Transverse colon (tissue), 4 donors: ENCODE data around the gene NR3C2. TPM values are rescaled to one million over a fixed set of nuclear protein-coding genes. Genes with fewer than 3 reads are reported as not detected.

Experiments
- DNase-seq: peaks from one replicate; pipeline ENCODE4 v3.0.0-alpha.2; 2019
- H3K27ac ChIP-seq, 4 donors: fragments of 200-600 bp; sonication (generic); 2 replicates each; pipeline ENCODE4 v1.5.1; 2016 to 2018; ENCODE audit warnings: inconsistent platforms in 4 of 4
- H3K27me3 ChIP-seq: fragments of 200-600 bp; sonication (generic); 2 replicates; pipeline ENCODE4 v1.5.1; 2017; ENCODE audit warnings: inconsistent platforms
- H3K36me3 ChIP-seq, 4 donors: fragments of 200-600 bp; sonication (generic); 2 replicates each; pipeline ENCODE4 v1.5.1; 2017 to 2019; ENCODE audit warnings: inconsistent platforms in 4 of 4
- H3K4me1 ChIP-seq, 4 donors: fragments of 200-600 bp; sonication (generic); 2 replicates each; pipeline ENCODE4 v1.5.1; 2017 to 2020; ENCODE audit warnings: inconsistent platforms in 4 of 4
- H3K4me3 ChIP-seq, 4 donors: fragments of 200-600 bp; sonication (generic); 1 replicate in 1 of 4; 2 replicates in 3 of 4; pipeline versions ENCODE4 v1.5.1 to v1.6.1; 2017 to 2019; ENCODE audit warnings: inconsistent platforms in 4 of 4
- H3K9me3 ChIP-seq, 2 donors: fragments of 200-600 bp; sonication (generic); 2 replicates each; pipeline ENCODE4 v1.5.1; 2017 to 2019; ENCODE audit warnings: inconsistent platforms in 2 of 2
- EP300 ChIP-seq: sonication (generic); formaldehyde crosslinking; IDR thresholded peaks from one replicate; pipeline ENCODE4 v1.6.1; 2017; ENCODE audit warnings: antibody characterized with exemption, low read depth
- POLR2A ChIP-seq: fragments of 450-650 bp; IDR thresholded peaks from one replicate; pipeline ENCODE4 v1.6.1; 2016; ENCODE audit warnings: antibody characterized with exemption, mild to moderate bottlenecking, moderate library complexity
- POLR2AphosphoS5 ChIP-seq, 3 donors: sonication (generic); formaldehyde crosslinking; IDR thresholded peaks; one replicate each; pipeline ENCODE4 v1.6.1; 2016; ENCODE audit warnings: antibody characterized with exemption in 3 of 3
- WGBS, 2 donors: methylation state at CpG; one replicate each; pipeline ENCODE4 v1.1.5; 2018; ENCODE audit warnings: low coverage in 1 of 2; 5-methylcytosine and 5-hydroxymethylcytosine counted together
- in situ Hi-C, 4 donors: fragments of 200-750 bp; cut with MboI; loops; one replicate each; pipeline versions ENCODE4 v1.15.0 to v1.15.1; 2017; ENCODE audit warnings: low sequenced_read_pairs in 3 of 4, low pct_ligation_motif_present in 1 of 4, low pct_unique_long_range_greater_than_20kb in 1 of 4
- intact Hi-C: fragments of 100-400 bp; cut with DNase I; formaldehyde crosslinking; loops from one replicate; pipeline ENCODE4 v1.15.1; 2023; ENCODE audit warnings: low total_unique reads
- total RNA-seq, 4 donors: library from RNA; depleted of rRNA; stranded (reverse); fragments of >200 nt; gene quantifications; one replicate each; pipeline ENCODE4 v1.1.0, GENCODE V29; 2016
- TF ChIP-seq, protein P1 (sequence below), 5 experiments: fragments of 200-600 bp in 3 of 5; fragments of 450-650 bp in 2 of 5; sonication (generic) in 3 of 5; IDR thresholded peaks; 1 replicate in 2 of 5; 2 replicates in 3 of 5; pipeline ENCODE4 v1.5.1; 2016 to 2017; ENCODE audit warnings: antibody characterized with exemption in 5 of 5, inconsistent platforms in 3 of 5, mild to moderate bottlenecking in 2 of 5, moderate library complexity in 1 of 5

NR3C2 gene
- total RNA-seq, 4 donors from 2014 or later: 55.5 to 147 (median 125) TPM

DNA sequence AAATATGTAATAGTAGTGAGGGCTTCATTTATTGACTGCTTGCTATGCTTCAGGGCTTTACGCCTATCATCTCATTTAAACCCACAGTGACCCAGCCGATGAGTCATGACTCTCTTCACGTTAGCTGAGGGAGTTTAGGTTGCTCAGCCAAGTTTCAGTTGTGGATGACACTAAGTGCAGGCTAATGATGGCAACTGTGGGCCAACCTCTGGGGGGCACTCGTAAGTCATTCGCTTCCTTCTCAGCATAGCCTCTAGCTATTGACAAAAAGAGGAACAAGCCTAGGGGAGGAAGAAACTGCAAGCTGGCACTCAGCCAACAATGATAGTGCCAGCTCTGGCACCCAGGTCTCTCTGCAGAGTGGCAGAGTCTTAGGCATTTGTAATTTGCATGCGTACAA, 385.3 kb downstream of the NR3C2 start:
- intact Hi-C loops: no loop called here
- WGBS, 2 donors: 62 to 63% methylated on average over 4 to 6 of the region's 6 CpGs
- H3K9me3 ChIP-seq: no peaks in the 10 kb centered on the region
- H3K27me3 ChIP-seq: no peaks in the 10 kb centered on the region
- no peak overlapping the region for H3K4me3 ChIP-seq
- TF ChIP-seq, protein P1, sequence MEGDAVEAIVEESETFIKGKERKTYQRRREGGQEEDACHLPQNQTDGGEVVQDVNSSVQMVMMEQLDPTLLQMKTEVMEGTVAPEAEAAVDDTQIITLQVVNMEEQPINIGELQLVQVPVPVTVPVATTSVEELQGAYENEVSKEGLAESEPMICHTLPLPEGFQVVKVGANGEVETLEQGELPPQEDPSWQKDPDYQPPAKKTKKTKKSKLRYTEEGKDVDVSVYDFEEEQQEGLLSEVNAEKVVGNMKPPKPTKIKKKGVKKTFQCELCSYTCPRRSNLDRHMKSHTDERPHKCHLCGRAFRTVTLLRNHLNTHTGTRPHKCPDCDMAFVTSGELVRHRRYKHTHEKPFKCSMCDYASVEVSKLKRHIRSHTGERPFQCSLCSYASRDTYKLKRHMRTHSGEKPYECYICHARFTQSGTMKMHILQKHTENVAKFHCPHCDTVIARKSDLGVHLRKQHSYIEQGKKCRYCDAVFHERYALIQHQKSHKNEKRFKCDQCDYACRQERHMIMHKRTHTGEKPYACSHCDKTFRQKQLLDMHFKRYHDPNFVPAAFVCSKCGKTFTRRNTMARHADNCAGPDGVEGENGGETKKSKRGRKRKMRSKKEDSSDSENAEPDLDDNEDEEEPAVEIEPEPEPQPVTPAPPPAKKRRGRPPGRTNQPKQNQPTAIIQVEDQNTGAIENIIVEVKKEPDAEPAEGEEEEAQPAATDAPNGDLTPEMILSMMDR (IDR thresholded peaks at IDR 0.05): no peak
- TF ChIP-seq POLR2AphosphoS5 (IDR thresholded peaks at IDR 0.05) (no peak), EP300 (no peak), POLR2A (no peak)
- peak; percentile 62 for DNase-seq
- in situ Hi-C loops: no loop called here
- H3K4me1 ChIP-seq: peaks cover 4 to 42% (median 8%) of the 10 kb centered on the region in 4 donors
- H3K27ac ChIP-seq: no peak overlapping the region
- H3K36me3 ChIP-seq: no peaks in the 10 kb centered on the region

DNA sequence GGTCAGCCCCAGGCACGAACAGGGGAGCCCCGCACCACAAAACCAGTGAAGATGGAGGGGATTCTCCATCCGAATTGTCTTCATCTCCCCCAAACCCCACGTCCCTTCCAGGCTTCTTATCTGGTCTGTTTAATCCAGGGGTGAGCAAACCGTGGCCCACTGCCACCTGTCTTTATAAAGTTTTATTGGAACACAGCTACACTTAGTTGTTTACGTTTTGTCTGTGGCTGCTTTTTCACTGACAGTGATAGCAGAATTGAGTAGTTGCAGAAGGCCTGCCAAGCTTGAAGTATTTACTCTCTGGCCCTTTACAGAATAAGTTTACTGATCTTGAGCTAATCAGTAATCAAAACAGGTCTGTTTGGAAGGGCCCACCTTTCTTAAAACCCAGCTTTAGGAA, 386.4 kb downstream of the NR3C2 start:
- intact Hi-C loops (no loop called here), in situ Hi-C loops (no loop called here)
- Histone ChIP-seq H3K4me1 (peaks cover 4 to 32% (median 8%) of the 10 kb centered on the region in 4 donors), H3K27me3 (no peaks in the 10 kb centered on the region), H3K4me3 (no peak overlapping the region), H3K27ac (no peak overlapping the region), H3K36me3 (no peaks in the 10 kb centered on the region), H3K9me3 (no peaks in the 10 kb centered on the region)
- 69 to 77% methylated on average over 4 to 6 of the region's 6 CpGs for WGBS, 2 donors
- DNase-seq: no peak
- TF ChIP-seq, protein P1 (IDR thresholded peaks at IDR 0.05): no peak
- TF ChIP-seq EP300: no peak
- TF ChIP-seq POLR2A: no peak
- no peak for TF ChIP-seq POLR2AphosphoS5 (IDR thresholded peaks at IDR 0.05)

DNA sequence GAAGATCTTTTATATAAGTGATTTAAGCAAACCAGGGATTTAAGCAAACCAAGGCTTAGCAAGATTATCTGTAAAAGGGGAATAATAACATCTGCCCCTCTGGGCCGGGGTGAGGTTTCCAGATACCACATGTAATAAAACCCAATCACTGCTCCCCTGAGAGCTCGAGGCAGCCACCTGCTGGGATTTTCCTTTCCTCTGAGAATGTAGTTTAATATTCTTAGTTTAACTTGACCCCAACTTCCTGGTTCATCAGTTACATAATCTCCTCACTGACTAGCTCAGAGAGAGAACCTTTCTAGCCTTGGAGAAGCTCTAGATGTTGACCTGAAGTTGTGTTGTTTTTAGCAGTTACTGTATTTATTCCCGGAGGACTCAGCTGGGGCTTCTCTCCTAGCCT, 387.9 kb downstream of the NR3C2 start:
- no peak overlapping the region for H3K27ac ChIP-seq
- no peaks in the 10 kb centered on the region for H3K9me3 ChIP-seq
- TF ChIP-seq POLR2AphosphoS5 (IDR thresholded peaks at IDR 0.05) (no peak), EP300 (no peak), POLR2A (no peak)
- TF ChIP-seq, protein P1 (IDR thresholded peaks at IDR 0.05): no peak
- H3K27me3 ChIP-seq: no peaks in the 10 kb centered on the region
- in situ Hi-C loops (no loop called here), intact Hi-C loops (no loop called here)
- H3K36me3 ChIP-seq: no peaks in the 10 kb centered on the region
- WGBS, 2 donors: 30 to 37% methylated on average over 2 to 3 of the region's 3 CpGs
- H3K4me1 ChIP-seq: peaks cover 0 to 27% (median 5%) of the 10 kb centered on the region in 4 donors
- H3K4me3 ChIP-seq: no peak overlapping the region
- no peak for DNase-seq

DNA sequence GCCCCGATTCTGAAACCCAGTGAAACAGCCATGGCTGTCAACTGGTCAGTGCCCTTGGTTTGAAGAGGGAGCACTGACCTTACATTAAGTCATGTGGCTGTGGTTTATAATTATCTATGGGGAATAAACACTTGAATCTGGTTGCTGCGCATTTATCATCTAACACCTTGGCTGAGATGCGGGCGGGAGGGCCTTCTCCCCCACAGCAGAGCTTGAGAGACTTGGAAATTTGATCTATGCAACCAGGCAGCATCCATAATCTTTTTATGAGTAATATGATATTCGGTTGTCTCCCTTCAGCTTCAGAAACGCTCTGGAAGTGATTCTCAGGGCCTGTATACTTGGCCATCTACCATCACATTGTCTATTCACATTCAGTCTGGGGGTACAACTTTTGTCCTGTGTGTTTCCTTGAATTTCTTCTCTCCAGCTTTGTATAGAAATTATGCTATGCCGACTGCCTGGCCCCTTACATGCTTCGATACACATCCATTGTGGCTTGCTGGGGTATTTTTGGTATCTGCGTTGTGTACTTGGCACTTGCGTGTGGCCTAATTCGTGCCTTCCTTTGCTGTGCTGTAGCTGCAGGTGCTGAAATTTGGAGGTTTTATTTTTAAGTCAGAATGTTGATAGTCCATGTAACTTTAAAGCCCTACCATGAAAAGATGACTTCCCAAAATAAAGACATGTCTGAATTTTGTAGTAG, 388.8 kb downstream of the NR3C2 start:
- Histone ChIP-seq H3K4me1 (peaks cover 0 to 25% (median 5%) of the 10 kb centered on the region in 4 donors), H3K27me3 (no peaks in the 10 kb centered on the region), H3K9me3 (no peaks in the 10 kb centered on the region), H3K36me3 (no peaks in the 10 kb centered on the region), H3K4me3 (no peak overlapping the region), H3K27ac (no peak overlapping the region)
- no peak for TF ChIP-seq POLR2A
- no peak for TF ChIP-seq POLR2AphosphoS5 (IDR thresholded peaks at IDR 0.05)
- TF ChIP-seq, protein P1 (IDR thresholded peaks at IDR 0.05): no peak
- TF ChIP-seq EP300: no peak
- intact Hi-C loops: no loop called here
- no peak for DNase-seq
- 86 to 91% methylated on average over 4 to 11 of the region's 11 CpGs for WGBS, 2 donors
- in situ Hi-C loops: no loop called here
